ENCODE results near the gene TNFRSF9. TPM values are rescaled to one million over a fixed set of nuclear protein-coding genes. Genes with fewer than 3 reads are reported as not detected.

TNFRSF9 gene
- total and polyA plus RNA-seq, 2 donors (not counting 3 experiments of a cell fraction or from before 2014, with no cell fraction given), result 0.15 to 0.22 TPM

GRCh38 chr1:7885513-7886404 is 54.9 kb downstream of the TNFRSF9 start:
- DNase-seq (ENCODE audit: low read depth, low spot score) (no peak), FAIRE-seq (no peak)
- Histone ChIP-seq H3K27me3 (ENCODE audit: control insufficient read depth in 2 of 2, insufficient read depth in 2 of 2, low read length in 2 of 2) (no peaks in the 10 kb centered on the region), H3K9me3 (replicated peaks; ENCODE audit: control insufficient read depth, insufficient read depth, low read length) (no peaks in the 10 kb centered on the region), H3K9me1 (replicated peaks; ENCODE audit: control insufficient read depth, extremely low read depth, insufficient read depth, low read length) (no peaks in the 10 kb centered on the region), H3K79me2 (ENCODE audit: control insufficient read depth, insufficient read depth, low read length) (no peaks in the 10 kb centered on the region), H3K9ac (replicated peaks; ENCODE audit: extremely low read depth, insufficient read depth, low read length) (no peak overlapping the region), H4K20me1 (replicated peaks; ENCODE audit: control insufficient read depth, extremely low read depth, insufficient read depth, low read length) (no peaks in the 10 kb centered on the region), H3K4me1 (ENCODE audit: control insufficient read depth, extremely low read depth, insufficient read depth, low read length) (no peaks in the 10 kb centered on the region), H3K36me3 (ENCODE audit: control insufficient read depth in 2 of 2, extremely low read depth in 1 of 2, insufficient read depth in 2 of 2, low read length in 2 of 2) (no peaks in the 10 kb centered on the region), H3K27ac (ENCODE audit: insufficient read depth, low read depth, low read length) (no peak overlapping the region), H2AFZ (ENCODE audit: low read depth, low read length) (no peak overlapping the region), H3K4me3 (replicated peaks in 1 of 3; ENCODE audit: insufficient read depth in 1 of 3, low read depth in 1 of 3, low read length in 3 of 3) (no peak overlapping the region), H3K4me2 (ENCODE audit: insufficient read depth, low read length) (no peak overlapping the region)
- POLR2A ChIA-PET, result interaction anchor here (0.6 kb wide), 1 partner anchor 218 kb away, joined by 6 read pairs; no protein-coding TSS in a partner anchor
- intact Hi-C loops (cut with micrococcal nuclease), result no loop called here
- BruUV-seq (replicated peaks), result no TSS peak
- TF ChIP-seq MYC (IDR thresholded peaks at IDR 0.05; ENCODE audit: low read depth, low read length) (no peak), POLR2AphosphoS5 (IDR thresholded peaks at IDR 0.05; ENCODE audit: insufficient read depth, low read depth, low read length) (no peak), JUN (IDR thresholded peaks at IDR 0.05; ENCODE audit: borderline replicate concordance, insufficient read depth, insufficient read length, low read depth) (no peak), POLR2A (IDR thresholded peaks at IDR 0.05; ENCODE audit: low read depth, low read length) (no peak), GATA2 (IDR thresholded peaks at IDR 0.05; ENCODE audit: insufficient read depth, insufficient read length, low read depth, low read length) (no peak), MAX (IDR thresholded peaks at IDR 0.05; ENCODE audit: insufficient read depth, insufficient read length) (no peak), FOS (IDR thresholded peaks at IDR 0.05; ENCODE audit: borderline replicate concordance, insufficient read depth, low read length) (no peak), EZH2 (IDR thresholded peaks at IDR 0.05; ENCODE audit: borderline replicate concordance, low read depth, low read length, severe bottlenecking) (no peak), CTCF (IDR thresholded peaks at IDR 0.05; ENCODE audit: extremely low read depth in 1 of 2, insufficient read depth in 1 of 2, low read depth in 1 of 2, low read length in 2 of 2) (no peak)
- dilution Hi-C loops (cut with MboI; ENCODE audit: extremely low pct_ligation_motif_present, low sequenced_read_pairs), result no loop called here
- CTCF ChIA-PET, result no interaction called here
